GM19193 (cell line): Measurements from ENCODE around the gene FKBP15.

Source experiments
- POLR2A ChIP-seq: IDR thresholded peaks from 4 replicates; pipeline ENCODE4 v1.6.1; 2011; ENCODE audit not compliant: insufficient read depth, insufficient read length; ENCODE audit errors: extremely low read depth

Gene FKBP15

DNA sequence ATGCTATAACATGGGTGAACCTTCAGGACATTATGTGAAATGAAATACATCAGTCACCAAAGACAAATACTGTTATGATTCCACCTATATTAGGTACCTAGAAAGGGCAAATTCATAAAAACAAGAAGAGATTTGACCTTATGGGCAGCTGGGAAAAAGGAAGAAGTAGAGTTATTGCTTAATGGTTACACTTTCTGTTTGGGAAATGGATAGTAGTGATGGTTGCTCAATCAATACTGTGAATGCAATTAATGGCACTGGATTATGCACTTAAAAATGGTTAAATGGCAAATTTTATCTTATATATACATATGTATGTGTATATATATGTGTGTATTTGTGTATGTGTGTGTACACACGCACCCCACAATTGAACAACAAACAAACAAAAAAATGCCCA is 15.2 kb downstream of the FKBP15 start:
- TF ChIP-seq POLR2A: no peak

DNA sequence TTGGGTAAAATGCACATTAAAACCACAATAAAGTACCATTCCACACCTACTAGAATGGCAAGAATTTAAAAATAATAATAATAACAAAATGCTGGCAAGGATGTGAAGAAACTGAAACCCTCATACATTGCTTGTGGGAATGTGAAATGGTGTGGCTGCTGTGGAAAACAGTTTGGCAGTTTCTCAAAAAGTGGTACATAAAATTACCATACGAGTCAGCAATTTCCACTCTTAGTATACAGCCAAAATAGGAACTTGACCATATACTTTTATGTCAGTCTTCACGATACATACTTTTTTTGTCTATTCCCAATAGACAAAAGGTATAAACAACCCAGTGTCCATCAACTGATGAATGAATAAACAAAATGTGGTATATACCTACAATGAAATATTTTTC is 15.6 kb downstream of the FKBP15 start:
- TF ChIP-seq POLR2A: no peak

- no peak for TF ChIP-seq POLR2A
Observed at GRCh38 chr9:113199683-113200329, 21.3 kb downstream of the FKBP15 start.

DNA sequence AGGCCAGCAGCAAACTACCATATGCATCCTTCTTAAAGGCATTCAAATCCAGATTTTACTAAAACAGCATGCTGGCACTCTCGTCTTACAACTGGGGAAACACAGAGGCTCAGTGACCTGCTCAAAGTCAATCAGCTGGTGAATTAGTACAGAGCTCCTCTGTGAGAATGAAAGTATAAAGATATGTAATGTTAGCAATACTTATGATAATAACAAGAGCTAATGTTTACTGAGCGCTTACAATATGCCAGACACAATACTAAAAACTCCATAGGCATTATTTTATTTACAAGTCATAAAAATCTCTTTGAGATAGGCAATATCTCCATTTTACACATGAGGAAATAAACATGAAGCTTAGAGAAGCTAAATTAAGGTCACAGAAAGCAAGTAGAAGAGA is 28.6 kb downstream of the FKBP15 start:
- TF ChIP-seq POLR2A: no peak

DNA sequence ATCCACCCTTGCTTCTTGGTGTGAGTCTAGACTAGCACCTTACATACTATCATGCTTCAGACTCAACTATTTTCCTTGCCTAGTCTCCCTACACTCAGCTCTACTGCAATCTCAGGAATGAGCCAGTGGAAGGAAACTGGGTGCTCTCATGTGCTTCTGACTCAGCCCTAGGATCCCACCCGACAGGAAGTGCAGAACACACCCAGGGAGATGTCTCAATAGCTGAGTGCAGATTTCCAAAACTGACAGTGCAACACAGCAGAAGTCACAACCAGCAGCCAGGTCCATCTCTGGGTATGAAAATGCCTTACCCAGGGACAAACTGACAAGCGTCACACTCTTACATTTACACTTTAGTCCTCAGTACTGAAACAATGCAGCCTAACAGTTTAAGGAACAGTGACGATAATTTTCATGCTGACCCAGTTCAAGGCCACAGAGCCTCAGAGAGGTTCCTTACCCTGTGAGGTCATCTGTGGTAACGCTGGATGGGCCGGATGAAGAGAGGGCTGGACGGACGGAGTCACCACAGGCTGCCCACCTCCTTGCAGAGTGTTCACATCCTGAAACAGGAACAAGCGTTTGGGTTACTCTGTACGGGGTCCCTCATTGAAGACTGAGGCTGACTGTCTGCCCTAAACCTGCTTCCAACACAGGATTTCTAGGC is 33.0 kb downstream of the FKBP15 start:
- no peak for TF ChIP-seq POLR2A

- no peak for TF ChIP-seq POLR2A
Observed at GRCh38 chr9:113186137-113186755, 34.8 kb downstream of the FKBP15 start.

DNA sequence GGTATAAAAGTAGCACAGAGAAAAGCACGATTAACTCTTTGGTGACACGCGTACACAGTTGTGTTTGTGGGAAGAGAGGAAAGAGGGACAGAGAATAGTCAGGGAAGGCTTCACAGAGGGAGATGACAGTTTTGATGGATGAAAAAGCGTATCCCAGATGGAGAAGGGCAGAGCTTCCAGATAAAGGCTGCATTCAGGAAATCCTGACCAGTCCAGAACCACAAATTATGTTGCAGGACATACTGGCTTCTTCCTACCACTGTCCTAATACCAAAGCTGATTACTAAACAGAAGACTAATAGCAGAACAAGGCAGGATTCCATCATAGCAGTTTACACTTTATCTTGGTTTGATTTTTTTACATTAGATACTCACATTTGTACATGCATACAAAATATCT is 35.8 kb downstream of the FKBP15 start:
- no peak for TF ChIP-seq POLR2A

DNA sequence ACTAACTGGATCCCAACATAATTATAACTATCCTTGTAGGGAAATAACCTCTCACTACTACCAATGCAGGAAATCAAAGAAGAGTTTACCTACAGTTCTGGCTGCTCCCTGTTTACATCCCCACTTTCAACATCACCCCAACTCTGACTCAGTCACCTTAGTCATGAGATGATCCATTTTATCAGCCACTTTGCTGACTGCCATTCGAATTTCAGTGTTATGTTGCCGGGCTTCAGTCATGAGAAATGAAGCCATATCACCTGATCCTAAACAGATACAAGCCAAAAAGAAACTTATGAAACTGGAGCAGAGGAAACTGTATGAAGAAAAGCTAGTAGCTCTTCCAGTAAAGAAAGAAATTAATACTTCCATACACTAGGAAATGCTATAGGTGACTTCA is 36.5 kb downstream of the FKBP15 start:
- no peak for TF ChIP-seq POLR2A

GRCh38 chr9:113183956-113184488 is 37.1 kb downstream of the FKBP15 start:
- TF ChIP-seq POLR2A: no peak

GRCh38 chr9:113181165-113181564 is 39.9 kb downstream of the FKBP15 start:
- no peak for TF ChIP-seq POLR2A

- no peak for TF ChIP-seq POLR2A
Observed at GRCh38 chr9:113179839-113180238, 41.2 kb downstream of the FKBP15 start.

DNA sequence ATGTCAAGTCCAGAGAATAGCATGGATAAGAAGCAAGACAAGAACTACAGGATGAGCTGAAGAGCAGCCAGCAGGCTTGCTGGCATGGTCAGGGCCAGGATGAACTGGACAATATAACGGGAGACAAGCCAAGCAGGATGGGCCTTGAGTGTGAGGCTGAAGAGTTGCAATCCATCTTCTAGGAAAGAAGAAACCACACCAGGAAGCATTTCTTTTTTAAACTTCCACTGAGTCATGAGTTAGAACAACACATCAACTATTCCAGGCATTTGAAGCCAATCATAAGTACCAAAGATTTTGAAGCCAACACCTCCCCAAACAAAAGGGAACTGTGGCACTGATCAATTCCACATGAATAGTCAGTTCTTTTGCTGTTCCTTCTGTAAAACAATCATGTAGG is 43.0 kb downstream of the FKBP15 start:
- TF ChIP-seq POLR2A: no peak

DNA sequence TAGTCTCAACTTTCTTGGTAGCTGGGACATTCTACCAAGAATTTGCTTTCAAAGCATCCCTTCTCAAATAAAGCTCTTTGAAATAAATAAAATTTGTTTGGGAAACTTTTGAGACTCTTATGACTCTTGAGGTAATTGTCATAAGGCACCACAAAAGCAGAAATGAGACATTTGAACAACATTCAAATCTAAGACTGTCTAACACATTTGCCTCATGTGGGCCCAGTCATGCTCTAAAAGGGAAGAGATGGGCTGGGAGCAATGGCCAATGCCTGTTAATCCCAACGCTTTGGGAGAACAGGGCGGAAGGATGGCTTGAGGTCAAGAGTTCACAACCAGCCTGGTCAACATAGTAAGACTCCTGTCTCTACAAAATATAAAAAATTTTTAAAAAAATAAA is 43.8 kb downstream of the FKBP15 start:
- TF ChIP-seq POLR2A: no peak

GRCh38 chr9:113176803-113177202 is 44.3 kb downstream of the FKBP15 start:
- TF ChIP-seq POLR2A: no peak

DNA sequence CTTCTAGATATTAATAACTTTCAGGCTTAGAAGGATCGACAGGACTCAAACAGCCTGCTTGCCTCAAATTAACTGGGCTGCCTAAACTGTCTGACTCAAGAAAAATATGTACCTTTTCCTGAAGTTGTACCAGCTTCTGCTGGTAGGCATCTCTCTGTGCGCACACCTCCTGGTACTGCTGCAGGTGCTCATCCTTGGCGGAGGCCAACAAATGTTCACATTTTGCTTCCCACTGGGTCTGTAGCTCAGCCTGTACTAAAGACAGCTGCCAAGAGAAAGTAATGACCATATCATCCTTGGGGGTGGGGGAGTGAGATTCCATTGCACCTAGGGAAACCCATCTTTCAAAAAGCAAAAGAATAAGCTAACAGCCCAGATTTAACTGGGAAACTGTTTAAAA is 47.7 kb downstream of the FKBP15 start:
- TF ChIP-seq POLR2A: no peak

- TF ChIP-seq POLR2A: no peak
Observed at GRCh38 chr9:113168809-113169208, 52.3 kb downstream of the FKBP15 start.
